Measurements from ENCODE around the gene RUFY3.

RUFY3 gene

GRCh38 chr4:70759627-70760026, 37.9 kb downstream of the RUFY3 start:
- TF ChIP-seq EZH2 (optimal IDR thresholded peaks at IDR 0.05; ENCODE audit: low read depth, low read length) (no peak), CTCF (IDR thresholded peaks at IDR 0.05; ENCODE audit: low read length) (no peak), EZH2phosphoT487 (IDR thresholded peaks at IDR 0.05; ENCODE audit: low read length) (no peak)
- H2AFZ ChIP-seq (ENCODE audit: low read length) = no peak overlapping the region
- no peak overlapping the region for H3K4me2 ChIP-seq (ENCODE audit: low read depth, low read length)
- no peak overlapping the region for H3K9ac ChIP-seq (ENCODE audit: low read length)
- no peaks in the 10 kb centered on the region for H3K27me3 ChIP-seq (replicated peaks; ENCODE audit: insufficient read depth, low read length)
- H3K4me3 ChIP-seq (ENCODE audit: low read length) = no peak overlapping the region
- H3K4me1 ChIP-seq (ENCODE audit: low read length) = no peaks in the 10 kb centered on the region
- no peak overlapping the region for H3K27ac ChIP-seq (ENCODE audit: low read length)
- H4K20me1 ChIP-seq (ENCODE audit: insufficient read depth, low read length) = no peaks in the 10 kb centered on the region
- no peaks in the 10 kb centered on the region for H3F3A ChIP-seq (ENCODE audit: insufficient read depth, low read length)
- no peak for DNase-seq
- no peaks in the 10 kb centered on the region for H3K36me3 ChIP-seq (replicated peaks; ENCODE audit: insufficient read depth, low read length)
- H3K9me2 ChIP-seq (replicated peaks; ENCODE audit: insufficient read depth, low read length) = no peaks in the 10 kb centered on the region
- peaks cover 35% of the 10 kb centered on the region for H3K79me2 ChIP-seq (ENCODE audit: low read length)
- H3K9me3 ChIP-seq (replicated peaks; ENCODE audit: insufficient read depth, low read length) = no peaks in the 10 kb centered on the region

DNA sequence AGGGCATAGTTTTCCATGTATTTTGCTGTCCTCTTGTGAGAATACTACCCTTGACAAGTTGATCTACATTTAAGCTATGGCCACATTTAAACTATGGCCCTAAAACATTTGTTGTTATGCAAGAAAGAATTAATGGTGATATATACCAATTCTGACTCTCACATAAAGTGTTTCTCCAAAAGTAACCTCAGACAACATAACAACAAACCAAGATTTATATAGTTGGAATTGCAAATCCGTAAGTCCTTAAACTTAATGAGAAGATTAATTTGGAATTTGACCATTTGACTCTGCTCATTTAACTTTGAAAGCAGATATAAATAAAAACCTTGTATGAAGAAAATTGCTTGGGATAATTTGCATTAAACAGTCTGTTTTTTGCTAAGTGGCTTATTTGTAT, 38.9 kb downstream of the RUFY3 start:
- Histone ChIP-seq H3K9ac (ENCODE audit: low read length) (no peak overlapping the region), H3K36me3 (replicated peaks; ENCODE audit: insufficient read depth, low read length) (no peaks in the 10 kb centered on the region), H2AFZ (ENCODE audit: low read length) (no peak overlapping the region), H3K4me1 (ENCODE audit: low read length) (no peaks in the 10 kb centered on the region), H3K4me3 (ENCODE audit: low read length) (no peak overlapping the region), H3K4me2 (ENCODE audit: low read depth, low read length) (no peak overlapping the region), H3K27ac (ENCODE audit: low read length) (no peak overlapping the region), H3F3A (ENCODE audit: insufficient read depth, low read length) (no peaks in the 10 kb centered on the region), H3K79me2 (ENCODE audit: low read length) (peaks cover 35% of the 10 kb centered on the region), H3K27me3 (replicated peaks; ENCODE audit: insufficient read depth, low read length) (no peaks in the 10 kb centered on the region), H4K20me1 (ENCODE audit: insufficient read depth, low read length) (no peaks in the 10 kb centered on the region), H3K9me2 (replicated peaks; ENCODE audit: insufficient read depth, low read length) (no peaks in the 10 kb centered on the region), H3K9me3 (replicated peaks; ENCODE audit: insufficient read depth, low read length) (no peaks in the 10 kb centered on the region)
- DNase-seq = no peak
- no peak for TF ChIP-seq EZH2 (optimal IDR thresholded peaks at IDR 0.05; ENCODE audit: low read depth, low read length)
- TF ChIP-seq EZH2phosphoT487 (IDR thresholded peaks at IDR 0.05; ENCODE audit: low read length) = no peak
- TF ChIP-seq CTCF (IDR thresholded peaks at IDR 0.05; ENCODE audit: low read length) = no peak

DNA sequence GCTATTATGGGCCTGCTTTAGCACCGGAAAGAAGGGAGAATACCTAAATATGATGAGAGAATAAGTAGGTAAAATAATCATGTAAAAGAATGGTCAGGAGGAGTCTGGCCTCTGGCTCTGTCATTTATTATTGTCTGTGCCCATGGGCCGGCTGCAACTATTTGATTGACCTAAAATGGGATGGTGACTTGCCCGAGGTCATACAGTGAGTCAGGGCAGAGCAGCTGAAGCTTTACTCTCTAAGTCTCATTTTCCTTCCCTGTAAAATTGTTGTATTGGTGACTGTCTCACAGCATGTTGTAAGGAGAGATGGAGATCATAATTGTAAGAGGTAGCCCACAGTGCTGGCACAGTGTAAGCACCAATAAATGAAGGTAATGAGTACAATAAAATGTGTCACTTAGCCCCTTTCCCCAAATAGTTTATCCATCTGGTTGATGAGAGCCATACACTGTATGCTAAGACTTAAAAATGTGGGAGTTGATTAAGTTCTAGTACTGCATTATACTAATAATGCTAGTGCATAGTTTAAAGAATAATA, 39.6 kb downstream of the RUFY3 start:
- no peaks in the 10 kb centered on the region for H3K9me2 ChIP-seq (replicated peaks; ENCODE audit: insufficient read depth, low read length)
- no peak overlapping the region for H3K4me2 ChIP-seq (ENCODE audit: low read depth, low read length)
- no peak for DNase-seq
- H3K9me3 ChIP-seq (replicated peaks; ENCODE audit: insufficient read depth, low read length) = no peaks in the 10 kb centered on the region
- no peak overlapping the region for H3K9ac ChIP-seq (ENCODE audit: low read length)
- peaks cover 30% of the 10 kb centered on the region for H3K79me2 ChIP-seq (ENCODE audit: low read length)
- no peak overlapping the region for H3K4me3 ChIP-seq (ENCODE audit: low read length)
- no peak overlapping the region for H2AFZ ChIP-seq (ENCODE audit: low read length)
- no peaks in the 10 kb centered on the region for H4K20me1 ChIP-seq (ENCODE audit: insufficient read depth, low read length)
- H3K27ac ChIP-seq (ENCODE audit: low read length) = no peak overlapping the region
- TF ChIP-seq CTCF (IDR thresholded peaks at IDR 0.05; ENCODE audit: low read length) (no peak), EZH2 (optimal IDR thresholded peaks at IDR 0.05; ENCODE audit: low read depth, low read length) (no peak), EZH2phosphoT487 (IDR thresholded peaks at IDR 0.05; ENCODE audit: low read length) (no peak)
- no peaks in the 10 kb centered on the region for H3K27me3 ChIP-seq (replicated peaks; ENCODE audit: insufficient read depth, low read length)
- no peaks in the 10 kb centered on the region for H3K36me3 ChIP-seq (replicated peaks; ENCODE audit: insufficient read depth, low read length)
- no peaks in the 10 kb centered on the region for H3K4me1 ChIP-seq (ENCODE audit: low read length)
- no peaks in the 10 kb centered on the region for H3F3A ChIP-seq (ENCODE audit: insufficient read depth, low read length)
